CD14-positive monocyte (primary cell): ENCODE measurements around the gene AFAP1L1. TPM values are rescaled to one million over a fixed set of nuclear protein-coding genes. Genes with fewer than 3 reads are reported as not detected.

Experiments used
- DNase-seq, 3 donors: peaks; one replicate each; pipeline ENCODE4 v3.0.0-alpha.2; 2011 to 2022
- H2AFZ ChIP-seq: 2 replicates; pipeline ENCODE4 v1.6.0; 2012; ENCODE audit warnings: mild to moderate bottlenecking, low read depth, low read length, inconsistent platforms; ENCODE audit not compliant: insufficient read depth, poor library complexity, severe bottlenecking
- H3K27ac ChIP-seq, 2 donors: 1 replicate in 1 of 2; 2 replicates in 1 of 2; pipeline ENCODE4 v1.5.1; 2012 to 2013; ENCODE audit warnings: low read length in 2 of 2, control low read depth in 1 of 2, inconsistent platforms in 1 of 2, low read depth in 1 of 2, mild to moderate bottlenecking in 1 of 2
- H3K27me3 ChIP-seq, 2 donors: one replicate each; pipeline versions ENCODE4 v1.6.0 to v1.6.1; 2011 to 2013; ENCODE audit warnings: low read length in 2 of 2; ENCODE audit not compliant: control insufficient read depth in 2 of 2, insufficient read depth in 2 of 2
- H3K36me3 ChIP-seq, 2 donors: replicated peaks in 1 of 2; 1 replicate in 1 of 2; 2 replicates in 1 of 2; pipeline versions ENCODE4 v1.5.1 to v1.6.1; 2012 to 2013; ENCODE audit warnings: low read length in 2 of 2, control low read depth in 1 of 2, inconsistent platforms in 1 of 2, mild to moderate bottlenecking in 1 of 2; ENCODE audit not compliant: insufficient read depth in 2 of 2, control insufficient read depth in 1 of 2
- H3K4me1 ChIP-seq, 2 donors: 1 replicate in 1 of 2; 2 replicates in 1 of 2; pipeline versions ENCODE4 v1.5.1 to v1.6.1; 2012 to 2013; ENCODE audit warnings: low read length in 2 of 2, control low read depth in 1 of 2, inconsistent platforms in 1 of 2, mild to moderate bottlenecking in 1 of 2, moderate library complexity in 1 of 2; ENCODE audit not compliant: insufficient read depth in 2 of 2, control insufficient read depth in 1 of 2
- H3K4me2 ChIP-seq: replicated peaks from 2 replicates; pipeline ENCODE3; 2012; ENCODE audit warnings: low read length, moderate library complexity, mild to moderate bottlenecking; ENCODE audit not compliant: poor library complexity, severe bottlenecking; ENCODE audit errors: extremely low read depth
- H3K4me3 ChIP-seq, 3 experiments: fragments of 200-600 bp in 1 of 3; sonication (generic) in 1 of 3; replicated peaks in 1 of 3; 1 replicate in 2 of 3; 2 replicates in 1 of 3; pipeline ENCODE4 v1.5.1; 2011 to 2013; ENCODE audit warnings: low read length in 3 of 3, mild to moderate bottlenecking in 3 of 3, control low read depth in 2 of 3, low read depth in 2 of 3, inconsistent platforms in 1 of 3, moderate library complexity in 1 of 3
- H3K79me2 ChIP-seq: 2 replicates; pipeline ENCODE4 v1.6.0; 2012; ENCODE audit warnings: mild to moderate bottlenecking, control low read depth, inconsistent platforms, low read length, moderate library complexity; ENCODE audit not compliant: insufficient read depth
- H3K9ac ChIP-seq: 2 replicates; pipeline ENCODE4 v1.6.0; 2017; ENCODE audit warnings: low read length, mild to moderate bottlenecking; ENCODE audit not compliant: insufficient read depth, poor library complexity, severe bottlenecking
- H3K9me3 ChIP-seq, 2 donors: replicated peaks in 1 of 2; 1 replicate in 1 of 2; 2 replicates in 1 of 2; pipeline versions ENCODE4 v1.5.1 to v1.6.1; 2012 to 2013; ENCODE audit warnings: low read length in 2 of 2, control low read depth in 1 of 2; ENCODE audit not compliant: control insufficient read depth in 1 of 2, insufficient read depth in 1 of 2
- H4K20me1 ChIP-seq: 2 replicates; pipeline ENCODE4 v1.6.0; 2012; ENCODE audit warnings: mild to moderate bottlenecking, low read length, control low read depth, moderate library complexity; ENCODE audit not compliant: insufficient read depth
- H3K27ac Mint-ChIP-seq, 7 donors: one replicate each; pipeline ENCODE4 v1.8.0; 2020; ENCODE audit warnings: mild to moderate bottlenecking in 7 of 7, mixed read lengths in 7 of 7, moderate library complexity in 6 of 7, inconsistent platforms in 2 of 7
- H3K27me3 Mint-ChIP-seq, 3 donors: one replicate each; pipeline ENCODE4 v1.8.0; 2021 to 2022; ENCODE audit warnings: low read depth in 3 of 3, mild to moderate bottlenecking in 3 of 3, mixed read lengths in 3 of 3, moderate library complexity in 3 of 3, inconsistent platforms in 1 of 3
- H3K36me3 Mint-ChIP-seq, 2 donors: one replicate each; pipeline ENCODE4 v1.8.0; 2020; ENCODE audit warnings: mixed read lengths in 2 of 2, inconsistent platforms in 1 of 2, mild to moderate bottlenecking in 1 of 2
- H3K4me1 Mint-ChIP-seq: one replicate; pipeline ENCODE4 v1.8.0; 2020; ENCODE audit warnings: mild to moderate bottlenecking, mixed read lengths
- H3K4me3 Mint-ChIP-seq, 2 donors: one replicate each; pipeline ENCODE4 v1.8.0; 2020; ENCODE audit warnings: mild to moderate bottlenecking in 2 of 2, mixed read lengths in 2 of 2, moderate library complexity in 1 of 2
- H3K9me3 Mint-ChIP-seq, 7 donors: one replicate each; pipeline ENCODE4 v1.8.0; 2020 to 2022; ENCODE audit warnings: mixed read lengths in 7 of 7, mild to moderate bottlenecking in 6 of 7, moderate library complexity in 6 of 7, inconsistent platforms in 2 of 7
- CTCF ChIP-seq: fragments of 200-600 bp; IDR thresholded peaks from one replicate; pipeline ENCODE4 v1.8.0; 2022; ENCODE audit warnings: antibody characterized with exemption, mild to moderate bottlenecking
- WGBS: methylation state at CpG from one replicate; pipeline ENCODE4 v1.1.5; 2013; ENCODE audit warnings: missing lambda C conversion rate; ENCODE audit not compliant: insufficient coverage; 5-methylcytosine and 5-hydroxymethylcytosine counted together
- intact Hi-C, 2 donors: fragments of 100-400 bp; cut with micrococcal nuclease; formaldehyde crosslinking; loops; one replicate each; pipeline versions ENCODE4 v1.15.0 to v1.15.1; 2023
- polyA plus RNA-seq, 3 donors: library from polyadenylated mRNA; depleted of rRNA in 1 of 3; unstranded in 2 of 3; stranded (reverse) in 1 of 3; fragments of 300-500 nt in 2 of 3; fragments of >200 nt in 1 of 3; fragmentation: Illumina TruSeq in 2 of 3; gene quantifications; 1 replicate in 2 of 3; 2 replicates in 1 of 3; pipeline ENCODE4 v1.2.3, GENCODE V29; 2012 to 2021

The AFAP1L1 gene
- polyA plus RNA-seq, 3 donors, result not detected

GRCh38 chr5:149300441-149300840 lies 28.8 kb downstream of the AFAP1L1 start:
- intact Hi-C loops, result no loop called here
- H3K9me3 Mint-ChIP-seq, result no peaks in the 10 kb centered on the region
- peaks cover 18% of the 10 kb centered on the region for H3K4me1 Mint-ChIP-seq
- Histone ChIP-seq H3K36me3 (no peaks in the 10 kb centered on the region), H3K27ac (no peak overlapping the region), H3K4me1 (peaks cover 7% of the 10 kb centered on the region in 2 donors), H3K4me2 (no peak overlapping the region), H3K9ac (no peak overlapping the region), H3K4me3 (no peak overlapping the region), H3K9me3 (no peaks in the 10 kb centered on the region), H2AFZ (no peak overlapping the region), H3K27me3 (peaks cover 0 to 6% of the 10 kb centered on the region in 2 donors), H4K20me1 (no peaks in the 10 kb centered on the region), H3K79me2 (no peaks in the 10 kb centered on the region)
- no peak overlapping the region for H3K4me3 Mint-ChIP-seq
- H3K27ac Mint-ChIP-seq, result peak overlapping the region in 1 of 7 donors; percentile 15
- 95% methylated on average over 4 of the region's 6 CpGs for WGBS
- no peak for TF ChIP-seq CTCF
- DNase-seq, result no peak
- peaks cover 7 to 19% (median 12%) of the 10 kb centered on the region in 3 donors for H3K27me3 Mint-ChIP-seq
- no peaks in the 10 kb centered on the region for H3K36me3 Mint-ChIP-seq

- 94% methylated on average over 6 of the region's 13 CpGs for WGBS
- Histone ChIP-seq H3K4me3 (no peak overlapping the region), H3K36me3 (no peaks in the 10 kb centered on the region), H3K79me2 (no peaks in the 10 kb centered on the region), H3K27ac (no peak overlapping the region), H4K20me1 (no peaks in the 10 kb centered on the region), H2AFZ (no peak overlapping the region), H3K4me1 (peaks cover 7% of the 10 kb centered on the region in 2 donors), H3K27me3 (peaks cover 0 to 6% of the 10 kb centered on the region in 2 donors), H3K4me2 (no peak overlapping the region), H3K9ac (no peak overlapping the region), H3K9me3 (no peaks in the 10 kb centered on the region)
- no peaks in the 10 kb centered on the region for H3K36me3 Mint-ChIP-seq
- no peak for TF ChIP-seq CTCF
- no peak for DNase-seq
- H3K27ac Mint-ChIP-seq, result no peak overlapping the region
- H3K9me3 Mint-ChIP-seq, result no peaks in the 10 kb centered on the region
- H3K27me3 Mint-ChIP-seq, result peaks cover 7 to 19% (median 12%) of the 10 kb centered on the region in 3 donors
- no peak overlapping the region for H3K4me3 Mint-ChIP-seq
- H3K4me1 Mint-ChIP-seq, result peaks cover 18% of the 10 kb centered on the region
- intact Hi-C loops, result no loop called here
These were observed 29.5 kb downstream of the AFAP1L1 start for GRCh38 chr5:149301049-149301743.
